LHCN-M2 (cell line): ENCODE results near the gene MAEA. TPM values are rescaled to one million over a fixed set of nuclear protein-coding genes. Genes with fewer than 3 reads are reported as not detected.

Experiments used
- DNase-seq: peaks from one replicate; pipeline ENCODE4 v3.0.0-alpha.2; 2012; ENCODE audit warnings: low read depth
- total RNA-seq: library from RNA; depleted of rRNA; stranded (reverse); fragments of >200 nt; gene quantifications from 2 replicates; pipeline ENCODE4 v1.2.3, GENCODE V29; 2014

MAEA gene
- total RNA-seq, 1 experiment from 2014 or later = 94.1 TPM

DNA sequence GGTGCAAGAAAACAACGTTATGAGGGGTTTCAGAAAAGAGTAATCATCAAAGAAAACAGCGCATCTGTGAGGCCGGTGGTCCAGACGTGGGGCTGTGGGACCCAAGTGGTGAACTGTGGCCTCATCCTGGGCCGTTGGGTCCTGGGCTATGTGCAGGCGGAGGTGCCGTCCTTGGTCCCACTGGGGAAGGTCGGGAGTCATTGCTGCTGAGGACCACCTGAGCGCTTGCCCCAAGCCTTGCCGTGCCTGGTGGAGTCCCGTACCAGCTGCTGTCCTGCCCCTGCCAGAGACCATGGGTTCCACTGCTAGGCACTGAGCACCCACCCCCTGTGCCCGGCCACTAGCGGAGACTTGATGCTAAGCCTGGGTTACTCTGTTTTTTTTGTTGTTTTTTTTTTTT lies 31.8 kb downstream of the MAEA start:
- no peak for DNase-seq

GRCh38 chr4:1321946-1322650 lies 32.4 kb downstream of the MAEA start:
- DNase-seq = no peak

DNA sequence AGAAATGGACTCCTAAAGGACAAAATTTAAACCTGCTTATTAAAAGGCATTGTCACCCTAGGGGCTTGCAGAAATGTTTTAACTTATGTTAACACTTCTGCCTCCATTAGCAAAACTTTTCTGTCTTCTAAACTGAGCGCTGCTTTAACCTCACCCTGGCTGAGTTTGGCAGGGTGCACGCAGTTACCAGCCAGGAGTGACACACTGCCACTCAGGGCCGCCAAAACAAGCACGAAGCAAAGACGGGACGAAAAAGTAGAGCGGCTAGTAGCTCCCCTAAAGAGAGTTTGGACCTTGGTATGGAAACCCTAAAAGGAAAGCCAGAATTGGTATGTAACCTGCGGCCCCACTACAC lies 33.6 kb downstream of the MAEA start:
- DNase-seq = no peak

GRCh38 chr4:1323635-1324442 lies 34.1 kb downstream of the MAEA start:
- peak; percentile 95 for DNase-seq

DNA sequence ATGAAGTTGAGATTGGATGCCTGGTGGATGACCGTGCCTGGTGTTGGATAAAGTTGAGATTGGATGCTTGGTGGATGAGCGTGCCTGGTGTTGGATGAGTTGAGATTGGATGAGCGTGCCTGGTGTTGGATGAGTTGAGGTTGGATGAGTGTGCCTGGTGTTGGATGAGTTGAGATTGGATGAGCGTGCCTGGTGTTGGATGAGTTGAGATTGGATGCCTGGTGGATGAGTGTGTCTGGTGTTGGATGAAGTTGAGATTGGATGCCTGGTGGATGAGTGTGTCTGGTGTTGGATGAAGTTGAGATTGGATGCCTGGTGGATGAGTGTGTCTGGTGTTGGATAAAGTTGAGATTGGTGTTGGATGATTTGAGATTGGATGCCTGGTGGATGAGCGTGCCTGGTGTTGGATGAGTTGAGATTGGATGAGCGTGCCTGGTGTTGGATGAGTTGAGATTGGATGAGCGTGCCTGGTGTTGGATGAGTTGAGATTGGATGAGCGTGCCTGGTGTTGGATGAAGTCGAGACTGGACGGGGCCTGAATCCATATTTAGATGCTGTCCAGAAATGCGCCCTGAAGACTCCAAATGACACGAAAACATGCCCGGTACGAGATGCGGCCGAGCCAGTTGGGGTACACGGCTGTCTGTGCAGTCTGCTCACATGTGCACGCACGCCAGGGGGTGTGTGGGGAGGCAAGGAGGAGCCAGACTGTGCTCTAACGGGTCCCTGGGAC lies 34.9 kb downstream of the MAEA start:
- DNase-seq = peak; percentile 52

GRCh38 chr4:1325176-1325480 lies 35.4 kb downstream of the MAEA start:
- DNase-seq = no peak

GRCh38 chr4:1325681-1326635 lies 36.3 kb downstream of the MAEA start:
- DNase-seq = no peak

DNA sequence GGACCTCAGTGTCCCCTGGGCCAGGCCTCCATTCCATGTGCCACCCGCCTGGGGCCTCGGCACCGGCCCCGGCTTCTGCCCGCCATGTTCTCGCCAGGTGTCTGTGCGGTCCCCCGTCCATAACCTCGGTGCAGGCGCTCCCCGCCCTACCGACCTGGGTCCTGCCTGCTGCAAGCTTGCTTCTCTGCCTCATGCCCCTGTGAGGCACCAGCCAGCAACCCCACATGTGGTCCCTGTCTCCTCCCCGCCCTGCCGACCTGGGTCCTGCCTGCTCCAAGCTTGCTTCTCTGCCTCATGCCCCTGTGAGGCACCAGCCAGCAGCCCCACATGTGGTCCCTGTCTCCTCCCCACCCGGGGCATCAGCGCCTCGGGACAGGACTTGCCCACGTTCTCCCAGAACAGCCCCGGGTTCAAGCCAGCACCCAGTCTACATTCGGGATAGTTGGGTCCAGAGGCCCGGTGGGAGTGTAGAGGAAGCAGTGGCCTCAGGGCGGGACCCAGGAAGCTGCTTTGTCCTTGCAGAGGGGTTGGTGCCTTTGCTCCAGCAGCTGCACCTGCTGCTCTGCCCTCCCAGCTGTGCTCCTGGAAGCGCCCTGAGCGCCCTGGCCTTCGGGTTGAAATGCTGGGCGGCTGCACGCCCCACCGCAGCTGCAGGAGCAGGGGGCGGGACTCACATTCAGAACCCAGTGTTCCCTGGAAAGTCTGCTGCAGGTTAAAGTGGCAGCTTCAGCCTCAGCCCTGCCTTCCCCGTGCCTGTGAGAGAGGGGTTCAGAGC lies 37.2 kb downstream of the MAEA start:
- no peak for DNase-seq

DNA sequence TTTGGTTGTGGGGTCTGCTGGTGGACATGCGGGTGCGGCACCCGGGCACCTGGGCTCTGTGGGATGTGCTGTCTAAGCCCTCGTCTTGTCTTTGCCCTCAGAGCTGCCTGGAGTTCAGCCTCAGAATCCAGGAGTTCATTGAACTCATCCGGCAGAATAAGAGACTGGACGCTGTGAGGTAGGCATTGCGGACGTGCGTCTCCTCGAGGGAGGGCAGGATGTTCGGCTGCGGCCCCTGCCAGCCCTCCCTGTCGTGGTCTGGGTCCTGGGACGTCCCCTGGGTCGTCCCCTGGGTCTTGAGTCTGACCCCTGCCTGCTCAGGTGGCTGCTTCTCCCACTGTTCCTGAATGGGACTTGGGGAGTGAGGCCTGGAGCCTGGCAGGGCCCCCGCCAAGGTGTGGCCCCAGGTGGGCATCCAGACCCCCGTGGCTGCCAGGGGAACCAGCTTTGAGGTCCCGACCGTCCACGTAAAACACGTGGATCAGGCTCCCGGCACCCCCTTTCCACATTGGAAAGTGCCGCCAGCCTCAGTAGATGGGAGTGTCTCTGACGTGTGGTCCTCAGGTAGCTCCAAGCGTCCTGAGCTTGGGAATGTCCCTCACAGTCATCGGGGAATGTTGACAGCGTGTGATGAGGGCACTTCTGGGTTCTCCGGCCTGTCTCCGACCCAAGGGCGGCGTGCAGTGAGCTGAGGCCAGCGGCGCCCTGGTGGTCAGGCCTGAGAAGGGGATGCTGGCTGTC lies 38.0 kb downstream of the MAEA start:
- DNase-seq = no peak

DNA sequence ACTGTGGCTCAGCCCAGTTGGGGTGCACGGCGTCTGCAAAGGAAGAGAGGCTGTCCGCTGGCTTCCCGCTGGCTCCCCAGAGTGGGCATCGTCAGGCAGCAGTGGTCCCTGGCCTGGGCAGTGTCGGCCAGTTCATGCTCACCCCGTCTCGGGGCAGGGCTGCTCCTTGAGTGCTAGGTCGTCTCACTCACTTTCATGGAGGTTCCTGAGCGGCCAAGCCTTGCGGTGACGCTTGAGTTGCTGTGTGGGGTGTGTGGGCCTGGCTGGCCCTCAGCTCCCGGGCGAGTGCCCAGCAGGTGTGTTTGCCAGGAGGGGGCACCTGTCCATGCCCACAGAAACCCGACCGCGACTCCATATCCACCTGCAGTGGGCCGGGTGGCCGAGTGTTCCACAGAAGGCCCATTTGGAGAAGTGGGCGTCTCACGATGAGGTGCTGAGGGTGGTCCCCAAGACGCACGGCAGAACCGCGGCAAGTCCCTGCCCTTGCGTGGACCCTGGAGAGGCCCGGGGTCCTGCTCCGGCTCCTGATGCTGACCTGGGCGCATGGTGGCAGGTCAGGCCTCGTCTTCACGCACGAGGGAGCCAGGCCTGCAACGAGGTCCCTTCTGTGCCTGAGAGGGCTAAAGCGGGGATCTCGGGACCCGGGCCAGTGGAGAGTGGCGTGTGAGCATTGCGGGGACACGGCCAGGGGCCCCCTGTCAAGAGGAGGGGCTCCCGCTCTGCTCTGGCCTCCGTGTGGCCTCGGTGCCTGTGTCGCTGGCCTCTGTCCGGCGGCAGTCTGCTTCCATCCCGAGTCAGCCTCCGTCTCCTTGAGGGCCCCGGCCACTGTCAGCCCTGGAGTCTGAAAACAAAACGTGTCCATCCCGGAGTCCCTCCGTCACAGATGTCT lies 38.8 kb downstream of the MAEA start:
- DNase-seq = no peak

DNA sequence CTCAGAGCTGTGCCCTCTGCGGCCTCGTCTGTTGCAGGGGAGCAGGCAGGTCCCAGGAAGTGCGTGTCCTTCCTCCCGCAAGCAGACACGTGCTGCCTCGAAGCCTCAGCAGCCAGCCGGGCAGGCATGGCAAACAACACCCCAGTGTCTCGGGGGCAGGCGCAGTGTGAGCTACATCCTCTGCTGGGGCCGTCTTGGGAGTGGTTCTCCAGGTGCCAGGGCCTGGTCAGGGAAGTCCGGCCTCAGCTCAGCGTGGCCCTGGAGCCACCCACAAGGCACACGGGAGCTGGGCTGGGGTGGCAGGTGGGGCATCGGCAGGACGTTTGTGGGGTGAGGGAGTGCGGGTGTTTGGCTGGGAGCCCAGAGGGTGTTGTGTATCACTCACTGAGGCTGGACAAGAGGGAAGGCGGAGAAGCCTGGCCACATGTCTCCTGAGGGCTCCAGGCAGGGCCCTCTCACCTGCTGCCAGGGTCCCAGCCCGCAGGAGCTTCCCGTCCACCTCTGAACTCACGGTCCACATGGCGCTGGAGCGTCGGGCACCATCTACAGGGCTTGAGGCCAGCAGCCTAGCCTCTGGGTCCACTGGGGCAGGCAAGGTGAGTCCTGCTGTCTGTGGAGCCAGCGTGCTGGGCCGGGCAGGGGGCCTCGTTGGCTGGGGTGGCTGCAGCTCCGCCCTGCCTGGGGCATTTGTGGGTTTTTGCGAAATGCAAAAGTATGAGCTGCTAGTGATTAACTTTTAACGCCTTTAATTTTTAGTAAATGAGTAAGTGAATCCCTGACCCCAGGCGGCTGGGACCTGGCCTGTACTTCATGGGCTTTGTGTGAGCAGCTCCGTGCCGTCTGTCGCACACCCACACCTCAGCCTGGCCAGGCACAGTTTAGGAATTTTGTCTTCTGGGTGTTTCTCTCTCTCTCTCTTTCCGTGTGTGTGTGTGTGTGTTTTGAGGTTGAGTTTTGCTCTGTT lies 40.0 kb downstream of the MAEA start:
- no peak for DNase-seq

DNA sequence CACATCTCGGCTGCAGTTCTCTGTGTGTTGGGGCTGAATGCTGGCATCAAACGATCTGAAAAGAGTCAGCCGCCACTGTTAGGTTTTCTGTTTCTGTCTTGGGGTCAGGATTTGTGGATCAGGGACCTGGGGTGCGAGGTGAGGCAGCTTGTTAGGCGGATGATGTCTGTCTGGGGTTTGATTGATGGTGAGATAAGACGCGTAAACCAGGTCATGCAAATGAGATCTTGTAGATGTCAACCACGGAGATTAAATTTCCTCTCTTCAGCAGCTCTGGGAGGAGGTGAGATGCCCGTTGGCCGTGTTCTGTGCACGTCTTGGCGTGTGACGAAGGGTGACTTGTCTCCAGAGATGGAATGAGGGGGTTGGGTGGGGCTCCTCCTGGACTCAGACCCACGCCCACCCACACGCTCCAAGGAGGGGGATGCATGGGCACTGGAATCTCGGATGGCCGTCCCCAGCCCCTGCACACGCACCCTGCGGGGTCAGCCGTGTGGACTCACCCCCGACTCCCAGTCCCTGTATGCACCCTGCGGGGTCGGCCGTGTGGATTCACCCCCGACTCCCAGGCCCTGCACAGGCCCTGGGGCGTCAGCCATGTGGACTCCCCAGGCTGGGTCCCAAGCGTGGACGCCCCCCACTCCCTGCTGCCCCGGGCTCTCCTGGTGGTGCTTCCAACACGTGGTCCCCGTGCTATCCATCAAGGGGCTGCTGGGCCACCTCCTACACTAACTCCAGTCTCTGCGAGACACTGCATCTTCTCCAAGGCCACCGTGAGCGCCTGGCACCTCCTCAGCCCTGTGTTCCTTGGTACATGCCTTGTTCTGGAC lies 41.3 kb downstream of the MAEA start:
- DNase-seq = no peak

DNA sequence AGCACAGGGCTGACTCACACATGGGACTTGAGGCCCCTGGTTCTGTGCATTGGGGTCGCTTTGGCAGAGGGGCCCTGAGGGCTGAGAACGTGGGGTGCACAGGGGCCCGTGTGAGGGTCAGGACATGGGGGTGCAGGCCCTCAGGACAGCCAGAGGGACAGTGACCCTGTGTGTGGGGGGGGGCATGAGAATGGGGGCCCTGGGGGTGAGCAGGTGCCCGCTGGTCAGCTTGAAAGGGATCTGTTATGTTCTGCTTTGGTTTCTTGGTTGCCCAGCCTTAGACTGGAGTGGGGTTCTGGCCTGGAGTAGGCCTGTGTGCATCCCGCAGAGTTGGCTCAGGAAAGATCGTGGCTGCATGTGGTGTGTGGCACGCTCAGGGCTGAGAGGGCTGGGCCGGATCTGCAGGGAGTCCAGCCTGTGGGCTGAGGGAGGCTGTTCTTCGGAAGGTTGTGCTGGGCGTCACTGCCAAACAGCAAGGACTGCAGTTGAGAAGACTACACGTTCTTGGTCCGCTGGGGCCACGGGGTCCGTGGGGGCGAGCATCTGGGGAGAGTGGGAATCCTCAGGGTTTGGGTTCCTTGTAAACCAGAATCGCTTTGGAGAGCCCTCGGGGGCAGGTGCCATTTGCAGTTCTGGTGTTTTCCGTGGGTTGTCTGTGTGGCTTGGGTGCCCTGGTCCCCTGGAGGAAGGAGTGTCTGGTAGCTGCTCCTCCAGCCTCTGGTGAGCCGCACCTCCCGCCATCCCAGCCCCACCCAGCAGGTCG lies 42.1 kb downstream of the MAEA start:
- no peak for DNase-seq

GRCh38 chr4:1332686-1333085 lies 43.0 kb downstream of the MAEA start:
- no peak for DNase-seq

GRCh38 chr4:1333256-1333655 lies 43.6 kb downstream of the MAEA start:
- DNase-seq = no peak
